IPS-NIHi7 (cell line): ENCODE data around the gene MAST4.

Experiments used
- DNase-seq: peaks from one replicate; pipeline ENCODE4 v3.0.0; 2012; ENCODE audit warnings: mixed read lengths; ENCODE audit errors: extremely low spot score

Gene MAST4

DNA sequence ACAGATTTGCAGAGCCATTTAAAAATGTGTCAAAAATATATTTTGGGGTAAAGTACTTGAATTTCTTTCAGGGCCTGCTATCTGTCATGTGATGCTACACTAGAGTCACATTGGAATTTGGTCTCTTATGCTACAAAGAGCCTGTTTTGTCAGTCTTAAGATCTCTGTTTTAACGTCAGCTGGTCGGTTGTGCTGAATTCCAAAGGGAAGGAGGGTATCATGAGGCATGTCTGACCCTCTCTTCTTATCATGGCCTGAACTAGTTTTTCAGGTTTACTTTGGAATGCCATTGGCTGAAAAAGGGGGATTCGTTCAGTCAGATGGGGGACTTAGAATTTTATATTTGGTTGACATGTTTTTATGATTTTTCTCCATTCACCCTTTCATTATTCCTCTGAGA, 309.8 kb downstream of the MAST4 start:
- no peak for DNase-seq

DNA sequence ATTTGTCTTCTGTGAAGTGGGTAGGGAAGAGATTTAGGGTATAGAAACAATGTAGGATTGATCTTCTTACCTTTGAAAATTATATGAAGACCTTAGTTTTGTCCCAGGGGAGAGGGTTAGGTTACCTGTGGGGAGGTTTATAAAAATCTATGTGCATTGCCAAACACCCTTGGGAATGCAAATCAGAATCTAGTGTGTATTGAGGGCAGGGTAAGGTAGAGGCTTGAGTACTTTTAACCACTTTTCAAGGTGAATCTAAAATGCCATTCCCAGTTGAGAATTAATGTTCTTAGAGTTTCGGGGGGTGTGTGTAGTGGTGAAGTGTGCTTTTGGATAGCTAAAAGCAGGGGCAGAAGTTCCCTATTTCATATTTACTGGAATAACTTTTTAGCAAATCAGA, 312.0 kb downstream of the MAST4 start:
- no peak for DNase-seq

DNA sequence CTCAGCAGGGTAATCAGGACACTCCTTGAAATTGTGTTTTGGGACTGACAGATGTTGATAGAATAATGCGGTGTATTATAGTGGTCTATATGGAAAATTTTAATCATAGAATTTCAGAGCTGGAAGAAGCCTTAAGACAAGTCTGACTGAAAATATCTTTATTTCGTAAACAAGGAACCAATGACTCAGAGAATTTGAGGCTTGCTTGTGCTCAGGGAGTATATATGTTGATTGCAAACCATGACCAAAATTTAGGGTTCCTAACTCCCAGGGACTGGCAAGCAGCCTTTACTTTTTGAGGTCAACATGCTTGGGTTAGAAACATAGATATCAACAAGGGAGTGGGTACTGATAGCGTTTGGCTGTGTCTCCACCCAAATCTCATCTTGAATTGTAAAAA, 313.2 kb downstream of the MAST4 start:
- DNase-seq: no peak

DNA sequence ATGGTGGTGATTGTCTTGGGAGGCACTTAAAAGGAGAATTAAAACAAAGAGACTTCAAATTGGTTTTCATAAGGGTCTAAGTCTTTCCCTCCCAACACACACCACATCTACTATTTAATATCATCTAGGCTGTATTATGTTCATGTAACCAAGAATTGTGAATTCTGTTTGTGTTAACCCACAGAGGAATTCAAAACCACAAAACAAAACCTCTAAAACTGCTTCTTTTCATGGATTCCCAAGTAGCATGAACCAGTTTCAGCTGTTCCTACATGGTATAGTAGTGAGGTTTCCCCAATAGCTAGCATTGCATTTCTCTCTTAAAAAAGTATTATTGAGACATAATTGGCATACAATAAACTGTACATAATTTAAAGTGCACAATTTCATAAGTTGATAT, 316.6 kb downstream of the MAST4 start:
- no peak for DNase-seq

DNA sequence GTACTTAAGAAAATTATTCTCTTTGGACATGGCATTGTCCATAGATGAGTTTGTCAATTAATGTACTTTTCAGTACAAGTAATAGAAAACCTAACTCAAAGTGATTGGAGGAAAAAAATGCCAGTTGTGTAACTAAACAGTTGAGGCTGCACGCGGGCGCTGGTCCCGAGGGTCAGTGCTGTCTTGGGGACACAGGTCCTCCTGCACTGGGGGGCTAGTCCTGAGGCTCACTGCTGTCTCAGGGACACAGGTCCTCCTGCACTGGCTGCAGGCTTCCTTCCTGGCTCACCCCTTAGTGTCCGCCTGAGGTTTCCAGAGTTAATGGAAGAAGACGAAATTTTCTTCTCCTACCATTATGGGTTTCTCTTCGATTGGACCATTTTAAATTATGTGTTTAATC, 319.3 kb downstream of the MAST4 start:
- DNase-seq: no peak

DNA sequence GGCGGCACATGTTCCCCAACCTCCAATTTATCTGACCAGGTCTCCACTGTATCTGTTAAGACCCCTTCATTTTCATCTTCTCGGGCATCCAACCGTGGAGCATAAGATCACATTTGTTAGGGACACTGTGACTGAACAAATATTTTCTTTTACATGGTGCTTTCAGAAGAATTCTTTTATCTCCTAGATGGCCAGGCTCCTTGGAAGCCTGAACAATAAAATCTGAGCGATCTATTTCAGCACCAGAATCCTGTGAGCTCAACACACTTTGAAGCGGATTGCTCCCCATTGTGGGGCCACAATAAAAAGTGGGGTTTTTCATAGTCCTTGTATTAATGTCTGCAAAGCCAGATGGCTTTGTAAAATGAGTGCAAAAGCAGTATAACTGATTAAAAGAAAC, 326.7 kb downstream of the MAST4 start:
- no peak for DNase-seq

DNA sequence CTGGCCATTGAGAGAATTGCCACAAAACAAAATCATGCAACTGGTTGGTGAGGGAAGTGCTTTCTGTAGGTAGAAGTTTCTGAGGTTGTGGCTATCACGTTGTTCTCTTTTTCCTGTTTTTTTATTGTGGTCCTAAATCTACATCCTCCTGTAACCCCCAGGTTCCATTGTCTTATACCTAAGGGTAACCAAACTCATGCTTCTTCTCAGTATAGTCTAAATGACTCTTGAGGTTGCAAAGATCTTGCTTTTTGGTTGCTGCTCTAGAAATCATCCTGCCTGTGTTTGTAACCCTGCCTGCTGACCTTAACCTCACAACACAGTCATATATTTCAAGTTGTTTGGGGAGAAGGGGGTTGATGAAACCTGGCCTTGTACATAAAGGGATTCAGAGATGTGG, 327.3 kb downstream of the MAST4 start:
- no peak for DNase-seq

DNA sequence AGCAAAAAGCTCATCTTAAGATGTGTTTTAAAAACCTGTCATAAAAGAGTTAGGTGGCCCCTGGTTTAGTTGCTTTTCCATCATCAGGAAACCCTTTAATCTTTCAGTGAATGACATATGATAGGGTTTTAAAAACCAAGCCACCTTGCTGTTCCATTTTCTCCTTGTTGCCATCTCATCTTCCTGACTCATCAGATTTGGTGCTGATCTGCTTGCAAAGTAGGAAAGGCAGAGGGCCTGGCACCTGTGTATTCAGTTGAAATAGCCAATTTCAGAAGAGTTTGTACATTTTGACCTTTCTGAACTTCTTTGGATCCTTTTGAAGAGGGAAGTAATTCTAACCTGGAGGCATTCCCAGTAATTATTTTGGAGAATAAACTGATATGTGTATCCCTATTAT, 327.7 kb downstream of the MAST4 start:
- DNase-seq: no peak

DNA sequence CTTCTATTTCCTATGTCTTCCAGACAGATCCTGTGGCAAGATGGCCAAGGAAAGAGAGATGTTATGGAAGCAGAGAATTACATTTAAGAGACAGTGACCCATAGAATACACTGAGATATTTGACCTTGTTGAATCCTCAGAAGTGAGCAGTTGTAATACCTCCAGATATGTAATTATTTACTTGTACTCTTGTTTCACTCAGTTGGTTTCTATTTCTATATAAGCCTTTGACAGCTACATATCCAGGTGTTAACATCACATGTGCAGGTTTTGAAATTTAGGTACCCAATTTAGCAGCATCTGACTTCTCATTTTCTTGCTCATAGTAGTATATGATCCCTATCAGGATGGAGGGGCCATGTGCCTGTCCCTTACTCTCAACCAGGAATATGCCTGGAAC, 330.9 kb downstream of the MAST4 start:
- no peak for DNase-seq

DNA sequence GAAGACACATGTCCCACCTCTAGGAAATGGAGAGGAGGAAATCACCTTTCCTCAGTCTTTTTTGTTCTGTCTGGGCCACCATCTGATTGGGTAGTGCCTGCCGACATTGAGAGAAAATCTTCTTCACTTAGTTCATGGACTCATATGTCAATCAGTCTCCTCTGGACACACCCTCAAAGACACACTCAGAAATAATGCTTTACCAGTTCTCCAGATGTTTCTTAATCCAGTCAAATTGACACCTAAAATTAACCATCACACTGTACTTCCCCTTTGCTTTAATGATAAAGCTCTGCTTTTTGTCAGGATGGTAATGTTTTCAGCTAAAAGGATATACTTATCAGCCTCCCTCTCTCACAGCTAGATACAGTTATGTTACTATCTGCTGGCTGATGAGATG, 333.1 kb downstream of the MAST4 start:
- no peak for DNase-seq

DNA sequence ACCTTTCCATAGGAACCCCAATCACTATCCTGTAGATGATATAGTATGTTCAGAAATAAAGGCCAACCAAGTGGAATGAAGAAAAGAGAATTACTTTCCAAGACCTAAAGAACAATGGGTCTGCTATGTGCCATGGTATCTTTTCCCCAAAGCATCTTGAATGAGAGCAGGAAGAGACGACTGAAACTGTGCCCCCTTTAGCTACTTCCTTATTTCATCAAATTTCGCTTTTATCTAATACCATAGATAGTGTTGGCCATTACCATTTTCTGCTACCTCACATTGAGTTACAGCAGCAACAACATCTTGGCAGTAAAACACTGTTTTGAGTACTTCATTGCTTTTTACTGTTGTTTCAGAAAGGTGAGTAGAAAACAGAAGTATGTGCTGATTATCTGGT, 333.8 kb downstream of the MAST4 start:
- DNase-seq: no peak

DNA sequence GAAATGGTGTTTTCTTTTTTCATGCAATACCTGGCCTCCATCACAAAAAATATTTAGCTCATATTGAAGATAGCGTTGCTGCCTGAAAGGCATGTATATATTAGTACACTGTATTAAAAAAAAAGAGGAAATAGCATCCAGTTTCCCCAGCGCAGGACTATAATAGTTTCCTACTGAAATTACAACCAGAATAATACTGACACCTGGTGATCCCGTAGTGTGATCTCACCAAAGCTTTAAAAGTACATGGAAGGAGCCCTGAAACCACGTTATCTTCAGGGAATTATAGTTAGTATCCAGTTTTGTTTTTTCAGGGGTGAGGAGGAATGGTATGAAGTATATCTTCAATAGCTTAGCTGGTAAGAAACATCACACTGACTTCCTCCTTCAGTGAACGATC, 335.5 kb downstream of the MAST4 start:
- no peak for DNase-seq

DNA sequence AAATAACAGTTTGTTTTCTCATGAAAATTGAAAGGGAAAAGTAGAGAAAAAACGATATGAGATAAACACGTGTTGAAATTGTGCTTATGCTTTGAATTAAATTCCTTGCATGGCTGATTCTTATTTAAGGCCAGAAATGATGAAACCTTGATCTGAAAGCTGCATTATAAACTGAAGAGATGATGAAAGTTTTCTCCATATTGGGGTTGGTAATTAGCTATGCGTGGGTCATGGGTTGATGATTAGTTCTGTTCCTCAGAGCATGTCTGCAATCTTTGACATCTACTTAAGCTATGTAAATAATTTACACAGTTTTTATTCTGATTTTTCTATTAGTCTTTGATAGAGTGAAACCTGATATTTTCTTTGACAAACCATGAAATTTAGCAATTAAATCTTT, 336.3 kb downstream of the MAST4 start:
- no peak for DNase-seq

DNA sequence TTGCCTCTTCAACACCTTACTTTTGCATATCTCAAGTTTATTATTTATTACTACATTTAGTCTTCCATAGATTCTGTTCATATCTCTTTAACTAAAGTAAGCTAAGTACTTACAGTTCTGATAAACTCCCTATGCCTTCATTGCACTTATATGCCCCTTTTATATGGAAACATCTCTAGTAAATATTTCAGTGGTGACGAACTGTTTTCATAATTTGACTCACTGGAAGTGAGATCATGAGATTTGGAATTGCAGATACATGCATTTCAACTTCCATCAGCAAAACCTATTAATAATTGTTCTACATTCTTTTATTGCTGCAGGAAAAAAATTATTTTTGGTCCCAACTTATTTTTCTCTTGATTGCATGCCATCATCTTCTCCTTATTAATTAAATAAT, 336.9 kb downstream of the MAST4 start:
- DNase-seq: no peak

DNA sequence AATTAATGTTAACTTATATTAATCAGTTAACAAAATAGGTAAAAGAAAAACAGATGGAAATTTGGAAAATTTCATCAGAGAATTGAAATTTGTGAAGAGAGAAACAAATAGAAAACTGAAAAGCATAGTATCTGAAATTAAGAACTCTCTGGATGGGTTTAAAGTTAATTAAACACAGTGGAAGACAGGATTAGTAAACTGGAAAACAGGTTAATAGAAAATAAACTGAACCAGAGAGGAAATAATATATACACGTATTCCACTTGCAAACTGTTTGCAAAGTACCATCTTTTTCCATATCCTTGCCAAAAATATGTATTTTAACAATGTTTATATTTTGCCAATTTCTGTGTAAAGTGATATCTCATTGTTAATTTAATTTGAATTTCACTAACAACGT, 342.9 kb downstream of the MAST4 start:
- DNase-seq: no peak

DNA sequence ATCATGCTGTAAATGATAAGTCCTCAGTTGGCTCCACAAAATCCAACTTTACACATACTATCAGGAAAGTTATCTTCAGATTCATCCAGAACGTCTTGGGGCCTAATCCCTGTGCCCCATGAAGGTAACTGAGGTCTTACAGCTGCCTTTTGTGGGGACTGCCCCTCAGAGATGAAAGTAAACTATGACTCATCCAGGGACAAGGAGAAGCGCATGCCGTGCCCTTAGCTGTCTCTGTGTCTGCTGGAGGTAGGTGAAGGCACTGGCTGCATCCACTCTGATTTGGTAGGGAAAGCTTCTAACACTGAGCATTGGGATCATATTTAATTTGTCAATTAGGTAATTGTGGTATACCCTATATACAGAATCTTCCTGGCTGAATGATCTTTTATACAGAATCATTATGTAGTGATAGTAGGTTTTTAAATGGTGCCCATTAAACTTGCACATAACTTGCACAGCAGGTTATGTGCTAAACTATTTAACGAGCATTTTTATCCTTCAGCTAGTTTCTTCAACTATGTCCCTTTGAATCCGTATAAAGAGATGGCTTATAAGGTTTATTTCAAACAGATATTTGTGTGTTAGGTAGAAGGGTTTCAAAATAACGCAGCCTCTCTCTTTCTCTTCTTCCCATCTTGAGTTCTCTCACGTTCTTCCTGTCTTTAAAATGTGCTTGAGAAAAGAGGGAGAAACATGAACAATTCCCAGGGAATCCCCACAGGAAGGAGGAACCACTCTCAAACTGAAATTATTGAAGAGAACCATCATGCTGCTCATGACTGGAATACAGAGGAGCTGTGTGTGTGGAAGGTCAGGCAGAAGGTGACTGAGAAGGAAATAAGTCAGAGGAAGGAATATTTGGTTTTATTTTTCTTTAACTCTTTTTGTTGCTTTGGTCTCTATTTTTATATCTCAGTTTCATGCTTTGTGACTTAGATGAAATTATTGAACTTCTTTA, 349.5 kb downstream of the MAST4 start:
- peak; percentile 35 for DNase-seq

DNA sequence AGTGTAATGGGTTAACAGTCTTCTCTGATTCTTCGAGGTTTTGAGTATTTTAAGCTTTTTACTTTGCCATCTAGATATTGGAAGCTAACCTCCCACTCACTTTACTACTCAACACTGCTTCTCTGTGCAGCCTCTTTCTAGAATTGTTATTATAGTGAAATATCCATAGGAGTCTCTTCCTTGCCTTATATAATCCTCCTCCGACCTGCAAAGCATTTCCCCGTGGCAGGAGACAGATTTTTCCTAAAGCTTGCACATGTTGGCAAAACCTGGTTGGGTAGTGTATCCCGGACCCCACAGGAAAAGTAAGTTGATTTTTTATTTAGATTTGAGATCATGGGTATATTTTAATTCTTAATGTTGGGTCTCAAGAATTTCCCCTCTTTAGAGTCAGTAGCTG, 351.3 kb downstream of the MAST4 start:
- DNase-seq: no peak

DNA sequence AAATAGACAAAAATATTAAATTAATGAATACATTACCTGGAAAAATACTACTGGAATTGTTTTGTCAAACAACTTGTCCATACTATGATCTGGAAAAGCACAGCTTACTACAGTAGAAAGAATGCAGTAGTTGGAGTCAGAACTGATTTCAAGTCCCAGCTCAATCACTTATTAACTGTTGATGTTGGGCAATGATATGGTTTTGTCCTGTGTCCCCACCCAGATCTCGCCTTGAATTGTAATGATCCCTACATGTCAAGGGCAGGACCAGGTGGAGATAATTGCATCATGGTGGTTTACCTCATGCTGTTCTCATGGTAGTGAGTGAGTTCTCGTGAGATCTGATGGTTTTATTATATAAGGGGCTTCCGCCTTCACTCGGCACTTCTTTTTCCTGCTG, 352.9 kb downstream of the MAST4 start:
- no peak for DNase-seq

DNA sequence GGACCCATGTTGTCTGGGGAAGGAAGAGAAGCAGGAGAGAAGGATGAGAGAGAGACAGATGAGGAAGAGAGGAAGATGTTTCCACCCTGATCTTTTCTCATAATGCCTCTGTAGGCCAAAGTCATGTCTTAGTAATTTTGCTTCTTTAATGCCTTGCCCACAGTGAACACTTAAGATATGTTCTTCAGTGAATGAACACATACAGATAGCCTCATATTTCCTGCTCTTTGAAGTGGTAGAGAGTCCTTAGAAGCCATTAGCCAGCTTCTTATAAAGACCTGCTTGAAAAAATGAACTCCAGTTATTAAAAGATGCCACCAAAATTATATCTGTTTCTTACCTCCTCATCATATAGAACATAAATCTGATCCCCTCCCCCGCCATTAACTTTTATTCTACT, 356.0 kb downstream of the MAST4 start:
- DNase-seq: no peak

DNA sequence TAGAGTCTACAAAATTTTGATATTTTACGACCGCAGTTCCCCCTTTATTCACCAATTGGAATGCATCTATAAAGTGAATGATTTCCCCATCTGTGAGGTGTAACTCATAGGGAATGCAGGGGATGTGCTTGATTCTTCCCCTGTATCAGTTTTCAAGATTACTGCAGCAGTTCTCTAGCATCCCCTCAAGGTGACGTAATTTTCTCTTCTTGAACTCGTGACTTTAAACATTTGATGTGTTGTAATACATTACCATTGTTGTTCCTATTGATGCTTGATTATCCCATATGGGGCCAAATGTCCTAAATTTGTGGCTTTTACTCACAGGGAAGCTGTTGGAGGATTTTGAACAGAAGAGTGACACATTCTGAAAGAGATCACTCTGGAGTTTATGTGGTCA, 360.2 kb downstream of the MAST4 start:
- DNase-seq: no peak

DNA sequence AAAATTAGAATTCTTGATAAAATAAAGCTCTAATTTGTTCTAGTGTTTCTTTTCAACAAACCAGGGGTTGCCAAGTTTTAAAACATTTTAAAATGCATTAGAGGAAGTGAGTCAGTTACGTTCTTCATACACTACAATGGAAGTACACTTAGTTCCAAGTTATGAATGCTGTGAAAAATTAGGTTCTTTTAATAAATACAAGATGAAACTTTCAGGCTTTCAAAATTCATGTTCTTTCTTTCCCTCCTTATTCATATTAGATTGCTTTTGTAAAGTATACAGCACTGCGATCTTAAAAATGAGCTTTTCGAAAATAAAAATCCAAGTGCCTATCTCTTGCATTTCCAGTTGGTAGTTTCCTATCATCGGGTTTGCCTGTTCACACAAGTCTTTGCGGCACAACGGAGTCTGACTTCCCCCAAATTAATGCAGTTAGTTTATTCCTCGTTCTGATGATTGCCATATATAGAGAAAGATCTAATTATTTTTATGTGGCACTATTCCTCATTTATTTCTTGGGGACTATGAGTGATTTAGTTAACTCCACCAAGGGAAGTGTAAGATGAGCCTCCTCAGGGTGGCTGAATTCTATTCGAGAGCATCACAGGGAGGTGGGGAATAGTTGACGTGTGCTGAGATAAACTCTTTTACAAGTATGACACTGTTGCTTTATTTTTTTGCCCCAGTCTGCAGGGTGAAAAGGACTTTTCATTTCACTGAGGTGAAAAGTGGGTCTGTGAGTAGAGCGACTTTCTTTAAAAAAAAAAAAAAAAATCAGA, 362.2 kb downstream of the MAST4 start:
- DNase-seq: no peak

DNA sequence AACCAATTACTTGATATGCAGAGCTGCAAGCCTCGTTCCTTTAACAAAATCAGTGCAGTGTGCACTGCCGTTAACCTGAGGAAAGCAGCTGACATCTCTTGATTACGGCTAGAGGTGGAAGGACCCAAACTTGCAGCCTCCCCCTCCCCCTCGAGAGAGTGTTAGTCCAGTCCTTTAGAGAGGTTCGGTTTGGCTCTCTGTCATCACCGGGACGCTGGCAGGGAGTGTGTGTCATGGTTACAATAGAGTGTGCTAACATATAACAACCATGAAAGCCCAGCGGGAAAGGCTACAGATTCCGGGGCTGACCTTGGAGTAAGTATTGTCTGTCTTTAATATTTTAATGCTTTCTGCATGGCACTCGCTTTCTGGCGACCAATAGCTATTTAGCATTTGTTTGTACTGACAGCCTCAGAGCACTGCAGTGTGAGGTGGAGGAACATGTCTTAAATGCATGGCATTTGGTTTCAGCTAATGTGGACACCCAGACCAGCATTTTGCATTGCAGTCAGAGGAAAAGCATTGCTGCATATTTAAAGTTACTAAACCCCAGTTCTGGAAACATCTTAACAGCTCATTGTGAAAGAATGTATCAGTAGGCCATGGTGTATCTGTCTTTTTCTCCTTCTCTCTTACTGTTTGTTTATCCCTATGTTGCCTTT, 362.9 kb downstream of the MAST4 start:
- DNase-seq: peak; percentile 33

DNA sequence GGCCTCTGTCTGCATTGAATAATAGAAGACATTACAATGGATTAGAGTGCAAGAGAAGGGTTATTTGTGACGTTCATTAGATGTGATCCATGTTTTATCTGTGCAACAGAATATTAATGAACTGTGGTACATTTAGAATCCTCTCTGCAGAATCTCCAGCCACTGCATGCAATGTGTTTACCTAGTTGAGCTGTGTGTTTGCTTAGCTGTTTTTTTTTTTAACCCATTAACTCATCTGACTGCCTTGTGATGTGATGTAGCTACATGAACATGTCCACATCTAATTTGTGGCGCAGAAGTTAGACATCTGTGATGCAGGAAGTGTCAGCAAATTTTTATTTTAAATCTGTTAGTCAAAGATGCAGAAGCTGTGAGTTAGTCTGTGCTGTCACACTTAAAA, 363.5 kb downstream of the MAST4 start:
- DNase-seq: no peak
